Gastrocnemius medialis (tissue), 4 donors: ENCODE results near the gene SDC3.

Experiments
- POLR2A ChIP-seq, 2 donors: fragments of 450-650 bp; IDR thresholded peaks; one replicate each; pipeline ENCODE4 v1.6.1; 2017; ENCODE audit warnings: antibody characterized with exemption in 2 of 2, mild to moderate bottlenecking in 2 of 2, moderate library complexity in 2 of 2
- TF ChIP-seq, protein P1 (sequence below), 5 experiments: fragments of 450-650 bp in 3 of 5; fragments of 200-600 bp in 2 of 5; sonication (generic) in 2 of 5; IDR thresholded peaks in 4 of 5; conservative IDR thresholded peaks in 1 of 5; 1 replicate in 4 of 5; 2 replicates in 1 of 5; pipeline ENCODE4 v1.5.1; 2016 to 2019; ENCODE audit warnings: antibody characterized with exemption in 5 of 5, mild to moderate bottlenecking in 3 of 5, moderate library complexity in 3 of 5

DNA sequence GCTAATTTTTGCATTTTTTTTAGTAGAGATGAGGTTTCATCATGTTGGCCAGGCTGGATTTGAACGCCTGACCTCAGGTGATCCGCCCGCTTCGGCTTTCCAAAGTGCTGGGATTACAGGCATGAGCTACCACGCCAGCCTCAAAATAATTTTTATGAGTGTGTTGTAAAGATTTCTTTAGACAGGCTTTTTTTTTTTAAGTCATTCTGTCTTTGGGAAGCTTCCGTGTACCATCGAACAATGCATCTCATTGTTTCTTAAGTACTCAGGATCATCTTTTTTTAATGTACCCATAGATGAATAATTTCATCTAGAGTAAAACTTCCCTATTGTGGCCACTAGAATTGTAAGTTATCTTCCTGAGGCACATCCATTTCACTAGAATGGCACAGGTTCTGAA is 19.6 kb upstream of the SDC3 start:
- TF ChIP-seq, protein P1, sequence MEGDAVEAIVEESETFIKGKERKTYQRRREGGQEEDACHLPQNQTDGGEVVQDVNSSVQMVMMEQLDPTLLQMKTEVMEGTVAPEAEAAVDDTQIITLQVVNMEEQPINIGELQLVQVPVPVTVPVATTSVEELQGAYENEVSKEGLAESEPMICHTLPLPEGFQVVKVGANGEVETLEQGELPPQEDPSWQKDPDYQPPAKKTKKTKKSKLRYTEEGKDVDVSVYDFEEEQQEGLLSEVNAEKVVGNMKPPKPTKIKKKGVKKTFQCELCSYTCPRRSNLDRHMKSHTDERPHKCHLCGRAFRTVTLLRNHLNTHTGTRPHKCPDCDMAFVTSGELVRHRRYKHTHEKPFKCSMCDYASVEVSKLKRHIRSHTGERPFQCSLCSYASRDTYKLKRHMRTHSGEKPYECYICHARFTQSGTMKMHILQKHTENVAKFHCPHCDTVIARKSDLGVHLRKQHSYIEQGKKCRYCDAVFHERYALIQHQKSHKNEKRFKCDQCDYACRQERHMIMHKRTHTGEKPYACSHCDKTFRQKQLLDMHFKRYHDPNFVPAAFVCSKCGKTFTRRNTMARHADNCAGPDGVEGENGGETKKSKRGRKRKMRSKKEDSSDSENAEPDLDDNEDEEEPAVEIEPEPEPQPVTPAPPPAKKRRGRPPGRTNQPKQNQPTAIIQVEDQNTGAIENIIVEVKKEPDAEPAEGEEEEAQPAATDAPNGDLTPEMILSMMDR (IDR thresholded peaks at IDR 0.05 in 4 of 5, conservative IDR thresholded peaks at IDR 0.05 in 1 of 5), result no peak
- no peak for TF ChIP-seq POLR2A (IDR thresholded peaks at IDR 0.05)
